Type B pancreatic cell (in vitro differentiated cells): ENCODE measurements around the gene PRDM4. TPM values are rescaled to one million over a fixed set of nuclear protein-coding genes. Genes with fewer than 3 reads are reported as not detected.

Experiments
- DNase-seq: peaks from one replicate; pipeline ENCODE4 v3.0.0; 2021; ENCODE audit warnings: mixed read lengths; ENCODE audit not compliant: unreplicated experiment; ENCODE audit errors: extremely low spot score
- H3K27ac Mint-ChIP-seq: 2 replicates; pipeline ENCODE4 v1.8.0; 2021; ENCODE audit warnings: mild to moderate bottlenecking, mixed read lengths
- H3K27me3 Mint-ChIP-seq: 2 replicates; pipeline ENCODE4 v1.8.0; 2021; ENCODE audit warnings: mixed read lengths
- H3K36me3 Mint-ChIP-seq: 2 replicates; pipeline ENCODE4 v1.8.0; 2021; ENCODE audit warnings: mixed read lengths
- H3K4me1 Mint-ChIP-seq: one replicate; pipeline ENCODE4 v1.8.0; 2021; ENCODE audit warnings: mixed read lengths; ENCODE audit not compliant: unreplicated experiment
- H3K4me3 Mint-ChIP-seq: 2 replicates; pipeline ENCODE4 v1.8.0; 2021; ENCODE audit warnings: mild to moderate bottlenecking, mixed read lengths
- H3K9me3 Mint-ChIP-seq: 2 replicates; pipeline ENCODE4 v1.8.0; 2021; ENCODE audit warnings: mixed read lengths
- CTCF ChIP-seq: fragments of 200-600 bp; sonication (generic); conservative IDR thresholded peaks from 2 replicates; pipeline ENCODE4 v1.5.0; 2021; ENCODE audit warnings: antibody characterized with exemption, mild to moderate bottlenecking
- total RNA-seq: library from RNA; stranded (reverse); gene quantifications from 2 replicates; pipeline ENCODE4 v1.2.1, GENCODE V29; 2021; ENCODE audit warnings: low replicate concordance

Gene PRDM4
- total RNA-seq, 1 donor from 2014 or later: 38.9 TPM

GRCh38 chr12:107776171-107776570, 15.2 kb upstream of the PRDM4 start:
- Mint-ChIP-seq H3K27ac (no peak overlapping the region), H3K4me3 (peak overlapping the region; percentile 71), H3K27me3 (peaks cover 88% of the 10 kb centered on the region)

GRCh38 chr12:107775093-107775721, 14.3 kb upstream of the PRDM4 start:
- peak overlapping the region; percentile 69 for H3K4me3 Mint-ChIP-seq
- H3K27ac Mint-ChIP-seq: no peak overlapping the region
- DNase-seq: no peak
- H3K9me3 Mint-ChIP-seq: no peaks in the 10 kb centered on the region
- TF ChIP-seq CTCF: peak; percentile 55
- H3K27me3 Mint-ChIP-seq: peaks cover 90% of the 10 kb centered on the region
- no peaks in the 10 kb centered on the region for H3K36me3 Mint-ChIP-seq
- H3K4me1 Mint-ChIP-seq: no peaks in the 10 kb centered on the region

More at GRCh38 chr12:107776171-107776570, 15.2 kb upstream of the PRDM4 start:
- no peak for DNase-seq
- H3K9me3 Mint-ChIP-seq: no peaks in the 10 kb centered on the region
- TF ChIP-seq CTCF: no peak
- no peaks in the 10 kb centered on the region for H3K36me3 Mint-ChIP-seq
- H3K4me1 Mint-ChIP-seq: no peaks in the 10 kb centered on the region

DNA sequence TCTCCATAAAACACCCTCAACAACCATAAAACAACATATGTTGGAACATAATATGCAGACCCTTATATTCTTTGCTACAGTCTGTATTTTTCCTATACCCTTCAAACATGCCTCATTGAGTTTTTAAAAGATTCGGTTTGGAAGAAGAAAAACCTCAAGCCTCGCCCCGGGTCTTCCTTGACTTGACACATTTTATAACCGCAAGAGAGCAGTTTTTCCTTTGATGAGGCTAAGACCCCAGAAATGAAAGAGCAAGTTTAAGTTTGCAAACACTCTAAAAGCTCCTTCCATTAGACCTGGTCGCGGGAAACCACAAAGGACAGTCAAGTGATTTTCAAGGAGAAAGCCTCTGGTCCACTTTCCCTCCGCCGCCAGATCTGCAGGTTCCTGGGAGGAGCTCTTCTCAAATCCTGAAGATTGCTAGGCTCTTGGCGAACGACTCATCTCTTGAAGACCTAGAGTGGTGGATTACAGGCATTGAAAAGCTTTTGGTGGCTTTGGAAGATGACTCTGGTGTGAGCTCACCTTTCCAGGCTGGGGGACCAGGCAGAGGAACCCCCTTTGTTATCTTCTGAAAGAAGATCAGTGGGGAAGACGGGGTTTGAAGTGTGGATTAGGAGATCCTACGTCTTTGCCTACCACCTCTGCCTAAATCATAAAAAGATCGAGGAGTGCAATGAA, 13.6 kb upstream of the PRDM4 start, which contains the start of gene ASCL4:
ASCL4 (plus strand) TSS at position 356 of the 681 bp plus-strand sequence. CDS start 515 bp downstream, outside the sequence.
- H3K4me3 Mint-ChIP-seq: peak within 1 kb of the TSS; percentile 69
- no peak for TF ChIP-seq CTCF
- no peak for DNase-seq
- peaks cover 85% of the 10 kb centered on the region for H3K27me3 Mint-ChIP-seq
- H3K9me3 Mint-ChIP-seq: no peaks in the 10 kb centered on the region
- no peaks in the 10 kb centered on the region for H3K36me3 Mint-ChIP-seq
- H3K27ac Mint-ChIP-seq: no peak within 1 kb of the TSS
- no peaks in the 10 kb centered on the region for H3K4me1 Mint-ChIP-seq

GRCh38 chr12:107767466-107767865, 6.5 kb upstream of the PRDM4 start:
- H3K4me3 Mint-ChIP-seq: no peak overlapping the region
- no peaks in the 10 kb centered on the region for H3K36me3 Mint-ChIP-seq
- no peaks in the 10 kb centered on the region for H3K4me1 Mint-ChIP-seq
- no peak overlapping the region for H3K27ac Mint-ChIP-seq
- no peak for DNase-seq
- H3K9me3 Mint-ChIP-seq: no peaks in the 10 kb centered on the region
- H3K27me3 Mint-ChIP-seq: peaks cover 32% of the 10 kb centered on the region
- TF ChIP-seq CTCF: no peak

- DNase-seq: no peak
- Mint-ChIP-seq H3K4me1 (peaks cover 6% of the 10 kb centered on the region), H3K9me3 (no peaks in the 10 kb centered on the region), H3K27me3 (peaks cover 17% of the 10 kb centered on the region), H3K36me3 (no peaks in the 10 kb centered on the region), H3K4me3 (no peak overlapping the region), H3K27ac (no peak overlapping the region)
- TF ChIP-seq CTCF: no peak
Observed at GRCh38 chr12:107765316-107765715, 4.4 kb upstream of the PRDM4 start.
